Subcutaneous adipose tissue (tissue), 4 donors: ENCODE results near the gene ETF1. TPM values are rescaled to one million over a fixed set of nuclear protein-coding genes. Genes with fewer than 3 reads are reported as not detected.

Experiments
- small RNA-seq: library from RNA; depleted of rRNA; stranded (forward); fragments of <200 nt; gene quantifications from one replicate; pipeline ENCODE3, GENCODE V24; 2016
- total RNA-seq, 4 donors: library from RNA; depleted of rRNA; stranded (reverse); fragments of >200 nt; gene quantifications; one replicate each; pipeline ENCODE4 v1.1.0, GENCODE V29; 2016
- TF ChIP-seq, protein P1 (sequence below): fragments of 450-650 bp; IDR thresholded peaks from one replicate; pipeline ENCODE4 v1.5.1; 2016; ENCODE audit warnings: low read depth, mild to moderate bottlenecking, control low read depth, antibody characterized with exemption, moderate library complexity

The ETF1 gene
- total RNA-seq, 4 donors from 2014 or later, result 93.2 to 147 (median 104) TPM

GRCh38 chr5:138457531-138458275, 85.3 kb downstream of the ETF1 start:
- TF ChIP-seq, protein P1, sequence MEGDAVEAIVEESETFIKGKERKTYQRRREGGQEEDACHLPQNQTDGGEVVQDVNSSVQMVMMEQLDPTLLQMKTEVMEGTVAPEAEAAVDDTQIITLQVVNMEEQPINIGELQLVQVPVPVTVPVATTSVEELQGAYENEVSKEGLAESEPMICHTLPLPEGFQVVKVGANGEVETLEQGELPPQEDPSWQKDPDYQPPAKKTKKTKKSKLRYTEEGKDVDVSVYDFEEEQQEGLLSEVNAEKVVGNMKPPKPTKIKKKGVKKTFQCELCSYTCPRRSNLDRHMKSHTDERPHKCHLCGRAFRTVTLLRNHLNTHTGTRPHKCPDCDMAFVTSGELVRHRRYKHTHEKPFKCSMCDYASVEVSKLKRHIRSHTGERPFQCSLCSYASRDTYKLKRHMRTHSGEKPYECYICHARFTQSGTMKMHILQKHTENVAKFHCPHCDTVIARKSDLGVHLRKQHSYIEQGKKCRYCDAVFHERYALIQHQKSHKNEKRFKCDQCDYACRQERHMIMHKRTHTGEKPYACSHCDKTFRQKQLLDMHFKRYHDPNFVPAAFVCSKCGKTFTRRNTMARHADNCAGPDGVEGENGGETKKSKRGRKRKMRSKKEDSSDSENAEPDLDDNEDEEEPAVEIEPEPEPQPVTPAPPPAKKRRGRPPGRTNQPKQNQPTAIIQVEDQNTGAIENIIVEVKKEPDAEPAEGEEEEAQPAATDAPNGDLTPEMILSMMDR, result no peak

Small RNAs within 50 kb of the gene (small RNA-seq; reads per million reads assigned to genes)
- gene RF00154 (56.2 reads per million, percentile 96 among the genes with 10 or more reads in this experiment), gene SNORD63 (1,539 reads per million, percentile 99 among the genes with 10 or more reads in this experiment)

Other genes with a start within 250 kb of the ETF1 start
- under 1 TPM in 2 of 4 donors, not detected in 2; 0.85 to 0.88 TPM for gene CDC25C, start 211.4 kb downstream of the ETF1 start, total RNA-seq
- gene FAM53C, start 205.0 kb downstream of the ETF1 start, total RNA-seq, result 10 to 100 TPM; 17.9 to 21.4 (median 18.5) TPM
- gene KDM3B, start 190.6 kb downstream of the ETF1 start, total RNA-seq, result 10 to 100 TPM; 58.8 to 67.4 (median 62.8) TPM
- gene REEP2, start 104.2 kb downstream of the ETF1 start, total RNA-seq, result 1 to 10 TPM in 3 of 4 donors, under 1 TPM in 1; 0.98 to 5.9 (median 4.7) TPM
- 10 to 100 TPM in 2 of 4 donors, 1 to 10 TPM in 2; 2.6 to 21.5 (median 10.4) TPM for gene EGR1, start 77.8 kb downstream of the ETF1 start, total RNA-seq
- 100 to 1,000 TPM; 170 to 197 (median 185) TPM for gene HSPA9, start 32.2 kb upstream of the ETF1 start, total RNA-seq
- 100 to 1,000 TPM; 239 to 305 (median 277) TPM for gene CTNNA1, start 210.2 kb upstream of the ETF1 start, total RNA-seq